Measurements from ENCODE around the gene PRKD1.

DNA sequence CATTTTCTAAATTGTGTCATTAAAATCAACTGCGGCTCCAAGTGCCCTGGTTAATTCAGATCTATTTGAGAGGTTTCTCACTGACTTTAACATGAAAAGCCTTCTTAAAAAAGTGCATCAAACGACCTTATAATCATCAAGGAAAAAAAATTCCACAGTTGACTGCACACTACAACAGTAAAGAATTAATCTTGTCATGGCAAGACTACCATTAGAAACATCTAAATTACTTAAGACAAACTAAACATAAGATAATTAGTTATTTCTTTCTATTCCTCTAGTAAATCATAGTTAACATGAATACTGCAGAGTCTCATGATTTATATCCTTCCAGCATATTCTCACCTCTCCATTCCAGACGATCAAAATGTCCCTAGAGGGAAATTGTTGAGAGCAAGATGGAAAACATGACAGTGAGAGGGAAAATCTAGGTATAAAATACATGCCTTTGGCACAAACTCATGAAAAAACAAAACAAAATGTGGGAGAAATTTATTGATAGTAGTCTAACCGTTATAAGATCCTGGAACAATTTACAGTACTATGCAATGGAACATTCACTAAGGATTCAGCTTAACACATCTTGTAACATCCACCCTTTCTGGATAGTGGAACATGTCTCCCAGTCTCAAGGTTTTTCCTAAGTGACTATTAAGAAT lies 112.5 kb downstream of the PRKD1 start:
- TF ChIP-seq EZH2 (IDR thresholded peaks at IDR 0.05; ENCODE audit: borderline replicate concordance, low read depth, low read length, severe bottlenecking), result no peak
- TF ChIP-seq, protein P1, sequence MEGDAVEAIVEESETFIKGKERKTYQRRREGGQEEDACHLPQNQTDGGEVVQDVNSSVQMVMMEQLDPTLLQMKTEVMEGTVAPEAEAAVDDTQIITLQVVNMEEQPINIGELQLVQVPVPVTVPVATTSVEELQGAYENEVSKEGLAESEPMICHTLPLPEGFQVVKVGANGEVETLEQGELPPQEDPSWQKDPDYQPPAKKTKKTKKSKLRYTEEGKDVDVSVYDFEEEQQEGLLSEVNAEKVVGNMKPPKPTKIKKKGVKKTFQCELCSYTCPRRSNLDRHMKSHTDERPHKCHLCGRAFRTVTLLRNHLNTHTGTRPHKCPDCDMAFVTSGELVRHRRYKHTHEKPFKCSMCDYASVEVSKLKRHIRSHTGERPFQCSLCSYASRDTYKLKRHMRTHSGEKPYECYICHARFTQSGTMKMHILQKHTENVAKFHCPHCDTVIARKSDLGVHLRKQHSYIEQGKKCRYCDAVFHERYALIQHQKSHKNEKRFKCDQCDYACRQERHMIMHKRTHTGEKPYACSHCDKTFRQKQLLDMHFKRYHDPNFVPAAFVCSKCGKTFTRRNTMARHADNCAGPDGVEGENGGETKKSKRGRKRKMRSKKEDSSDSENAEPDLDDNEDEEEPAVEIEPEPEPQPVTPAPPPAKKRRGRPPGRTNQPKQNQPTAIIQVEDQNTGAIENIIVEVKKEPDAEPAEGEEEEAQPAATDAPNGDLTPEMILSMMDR (IDR thresholded peaks at IDR 0.05; ENCODE audit: borderline replicate concordance, extremely low read depth, low read length, poor library complexity, severe bottlenecking), result no peak

All from DND-41 (cell line).